Prostate gland (tissue), 2 donors: ENCODE data around the gene GTF2H3.

ENCODE experiments used
- POLR2A ChIP-seq: fragments of 450-650 bp; IDR thresholded peaks from one replicate; pipeline ENCODE4 v1.6.1; 2016; ENCODE audit warnings: antibody characterized with exemption, mild to moderate bottlenecking
- TF ChIP-seq, protein P1 (sequence below), 4 experiments: fragments of 200-600 bp in 2 of 4; fragments of 450-650 bp in 2 of 4; sonication (generic) in 2 of 4; IDR thresholded peaks; 1 replicate in 3 of 4; 2 replicates in 1 of 4; pipeline ENCODE4 v1.5.1; 2016 to 2019; ENCODE audit warnings: antibody characterized with exemption in 4 of 4, mild to moderate bottlenecking in 2 of 4, moderate library complexity in 2 of 4

DNA sequence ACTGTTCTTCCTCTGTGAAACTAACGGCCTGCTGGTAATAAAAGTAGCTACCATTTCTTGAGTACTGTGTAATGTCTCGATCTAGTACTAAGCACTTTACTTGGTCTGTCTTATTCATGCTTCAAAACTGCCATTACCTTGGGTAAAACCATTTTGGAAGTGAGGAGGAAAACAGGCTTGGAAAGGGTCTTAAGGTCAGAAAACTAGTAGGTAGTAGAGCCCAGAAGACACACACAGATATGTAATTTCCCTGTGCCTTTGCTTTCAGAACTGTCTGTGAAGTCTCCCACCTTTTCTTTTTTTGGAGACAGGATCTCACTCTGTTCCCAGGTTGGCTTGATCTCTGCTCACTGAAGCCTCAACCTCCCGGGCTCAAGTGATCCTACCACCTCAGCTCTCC lies 35.1 kb upstream of the GTF2H3 start:
- no peak for TF ChIP-seq POLR2A
- TF ChIP-seq, protein P1, sequence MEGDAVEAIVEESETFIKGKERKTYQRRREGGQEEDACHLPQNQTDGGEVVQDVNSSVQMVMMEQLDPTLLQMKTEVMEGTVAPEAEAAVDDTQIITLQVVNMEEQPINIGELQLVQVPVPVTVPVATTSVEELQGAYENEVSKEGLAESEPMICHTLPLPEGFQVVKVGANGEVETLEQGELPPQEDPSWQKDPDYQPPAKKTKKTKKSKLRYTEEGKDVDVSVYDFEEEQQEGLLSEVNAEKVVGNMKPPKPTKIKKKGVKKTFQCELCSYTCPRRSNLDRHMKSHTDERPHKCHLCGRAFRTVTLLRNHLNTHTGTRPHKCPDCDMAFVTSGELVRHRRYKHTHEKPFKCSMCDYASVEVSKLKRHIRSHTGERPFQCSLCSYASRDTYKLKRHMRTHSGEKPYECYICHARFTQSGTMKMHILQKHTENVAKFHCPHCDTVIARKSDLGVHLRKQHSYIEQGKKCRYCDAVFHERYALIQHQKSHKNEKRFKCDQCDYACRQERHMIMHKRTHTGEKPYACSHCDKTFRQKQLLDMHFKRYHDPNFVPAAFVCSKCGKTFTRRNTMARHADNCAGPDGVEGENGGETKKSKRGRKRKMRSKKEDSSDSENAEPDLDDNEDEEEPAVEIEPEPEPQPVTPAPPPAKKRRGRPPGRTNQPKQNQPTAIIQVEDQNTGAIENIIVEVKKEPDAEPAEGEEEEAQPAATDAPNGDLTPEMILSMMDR (IDR thresholded peaks at IDR 0.05) = no peak
